ENCODE results near the gene AKAP13.

The AKAP13 gene

DNA sequence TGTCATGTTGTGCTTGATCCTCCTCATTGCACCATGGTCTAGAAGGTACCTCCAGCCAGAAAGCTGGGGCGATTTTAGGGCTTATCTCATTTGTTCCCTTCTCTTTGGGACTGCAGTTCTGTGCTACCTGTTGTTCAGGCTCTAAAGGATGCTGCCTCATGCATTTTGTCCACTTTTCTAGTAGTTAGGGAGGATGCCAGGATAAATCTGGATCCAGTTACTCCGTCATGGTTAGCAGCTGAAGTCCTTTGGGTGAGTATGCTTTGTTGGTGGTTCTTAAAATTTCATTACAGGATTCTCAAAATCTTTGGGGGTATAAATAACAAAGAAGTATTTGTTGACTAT is 8.9 kb downstream of the AKAP13 start:
- peaks cover 2% of the 10 kb centered on the region for H3K36me3 ChIP-seq (replicated peaks; ENCODE audit: low read depth, low read length)
- H3K79me2 ChIP-seq (ENCODE audit: low read length): peaks cover 81% of the 10 kb centered on the region
- no peak overlapping the region for H3K4me2 ChIP-seq (ENCODE audit: low read length)
- H2AFZ ChIP-seq (ENCODE audit: low read depth, low read length): no peak overlapping the region
- H3K4me1 ChIP-seq (ENCODE audit: low read length): peaks cover 23% of the 10 kb centered on the region
- no peaks in the 10 kb centered on the region for H3K9me3 ChIP-seq (ENCODE audit: insufficient read depth, low read length)
- no peak overlapping the region for H3K9ac ChIP-seq (ENCODE audit: low read length)
- peaks cover 66% of the 10 kb centered on the region for H4K20me1 ChIP-seq (ENCODE audit: insufficient read depth, low read length)
- TF ChIP-seq EZH2phosphoT487 (IDR thresholded peaks at IDR 0.05; ENCODE audit: low read depth): no peak
- TF ChIP-seq, protein P1, sequence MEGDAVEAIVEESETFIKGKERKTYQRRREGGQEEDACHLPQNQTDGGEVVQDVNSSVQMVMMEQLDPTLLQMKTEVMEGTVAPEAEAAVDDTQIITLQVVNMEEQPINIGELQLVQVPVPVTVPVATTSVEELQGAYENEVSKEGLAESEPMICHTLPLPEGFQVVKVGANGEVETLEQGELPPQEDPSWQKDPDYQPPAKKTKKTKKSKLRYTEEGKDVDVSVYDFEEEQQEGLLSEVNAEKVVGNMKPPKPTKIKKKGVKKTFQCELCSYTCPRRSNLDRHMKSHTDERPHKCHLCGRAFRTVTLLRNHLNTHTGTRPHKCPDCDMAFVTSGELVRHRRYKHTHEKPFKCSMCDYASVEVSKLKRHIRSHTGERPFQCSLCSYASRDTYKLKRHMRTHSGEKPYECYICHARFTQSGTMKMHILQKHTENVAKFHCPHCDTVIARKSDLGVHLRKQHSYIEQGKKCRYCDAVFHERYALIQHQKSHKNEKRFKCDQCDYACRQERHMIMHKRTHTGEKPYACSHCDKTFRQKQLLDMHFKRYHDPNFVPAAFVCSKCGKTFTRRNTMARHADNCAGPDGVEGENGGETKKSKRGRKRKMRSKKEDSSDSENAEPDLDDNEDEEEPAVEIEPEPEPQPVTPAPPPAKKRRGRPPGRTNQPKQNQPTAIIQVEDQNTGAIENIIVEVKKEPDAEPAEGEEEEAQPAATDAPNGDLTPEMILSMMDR (IDR thresholded peaks at IDR 0.05; ENCODE audit: low read depth, low read length): no peak
- H3K4me3 ChIP-seq (ENCODE audit: low read length): no peak overlapping the region
- no peak overlapping the region for H3K27ac ChIP-seq (ENCODE audit: low read length)
- H3K27me3 ChIP-seq (ENCODE audit: low read depth, low read length): peaks cover 18% of the 10 kb centered on the region

GRCh38 chr15:85389772-85390171 is 9.4 kb downstream of the AKAP13 start:
- H3K27me3 ChIP-seq (ENCODE audit: low read depth, low read length): peaks cover 18% of the 10 kb centered on the region
- H3K4me3 ChIP-seq (ENCODE audit: low read length): no peak overlapping the region
- H3K27ac ChIP-seq (ENCODE audit: low read length): no peak overlapping the region
- H3K4me2 ChIP-seq (ENCODE audit: low read length): no peak overlapping the region
- peaks cover 68% of the 10 kb centered on the region for H4K20me1 ChIP-seq (ENCODE audit: insufficient read depth, low read length)
- TF ChIP-seq EZH2phosphoT487 (IDR thresholded peaks at IDR 0.05; ENCODE audit: low read depth): no peak
- TF ChIP-seq, protein P1 (IDR thresholded peaks at IDR 0.05; ENCODE audit: low read depth, low read length): no peak
- H3K9me3 ChIP-seq (ENCODE audit: insufficient read depth, low read length): no peaks in the 10 kb centered on the region
- peaks cover 23% of the 10 kb centered on the region for H3K4me1 ChIP-seq (ENCODE audit: low read length)
- H3K79me2 ChIP-seq (ENCODE audit: low read length): peaks cover 81% of the 10 kb centered on the region
- no peak overlapping the region for H2AFZ ChIP-seq (ENCODE audit: low read depth, low read length)
- H3K9ac ChIP-seq (ENCODE audit: low read length): no peak overlapping the region
- H3K36me3 ChIP-seq (replicated peaks; ENCODE audit: low read depth, low read length): peaks cover 2% of the 10 kb centered on the region

DNA sequence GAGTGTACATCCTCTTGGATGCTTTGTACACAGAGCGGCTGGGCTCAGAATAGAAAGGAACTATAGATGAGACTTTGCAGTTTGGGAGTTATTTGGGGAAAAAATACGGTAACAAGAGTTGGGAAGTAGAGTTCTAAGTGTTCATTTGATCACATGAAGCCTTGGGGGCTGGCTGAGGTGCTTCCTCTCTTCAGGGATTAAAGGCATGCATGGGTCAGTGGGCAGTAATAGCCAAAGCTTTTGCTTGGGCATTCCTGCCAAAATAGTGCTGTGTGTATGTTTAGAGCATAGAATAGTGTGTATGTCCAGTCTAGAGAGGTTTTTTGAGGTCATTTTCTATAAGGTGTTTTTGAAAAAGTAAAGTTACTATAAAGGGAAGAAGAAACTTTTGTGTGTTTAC is 12.8 kb downstream of the AKAP13 start:
- TF ChIP-seq EZH2phosphoT487 (IDR thresholded peaks at IDR 0.05; ENCODE audit: low read depth): no peak
- TF ChIP-seq, protein P1 (IDR thresholded peaks at IDR 0.05; ENCODE audit: low read depth, low read length): no peak
- no peak overlapping the region for H2AFZ ChIP-seq (ENCODE audit: low read depth, low read length)
- no peaks in the 10 kb centered on the region for H3K9me3 ChIP-seq (ENCODE audit: insufficient read depth, low read length)
- H3K79me2 ChIP-seq (ENCODE audit: low read length): peaks cover 81% of the 10 kb centered on the region
- H3K36me3 ChIP-seq (replicated peaks; ENCODE audit: low read depth, low read length): no peaks in the 10 kb centered on the region
- no peak overlapping the region for H3K4me3 ChIP-seq (ENCODE audit: low read length)
- no peak overlapping the region for H3K27ac ChIP-seq (ENCODE audit: low read length)
- H3K4me2 ChIP-seq (ENCODE audit: low read length): no peak overlapping the region
- H3K27me3 ChIP-seq (ENCODE audit: low read depth, low read length): peaks cover 18% of the 10 kb centered on the region
- H4K20me1 ChIP-seq (ENCODE audit: insufficient read depth, low read length): peaks cover 71% of the 10 kb centered on the region
- peaks cover 11% of the 10 kb centered on the region for H3K4me1 ChIP-seq (ENCODE audit: low read length)
- no peak overlapping the region for H3K9ac ChIP-seq (ENCODE audit: low read length)

DNA sequence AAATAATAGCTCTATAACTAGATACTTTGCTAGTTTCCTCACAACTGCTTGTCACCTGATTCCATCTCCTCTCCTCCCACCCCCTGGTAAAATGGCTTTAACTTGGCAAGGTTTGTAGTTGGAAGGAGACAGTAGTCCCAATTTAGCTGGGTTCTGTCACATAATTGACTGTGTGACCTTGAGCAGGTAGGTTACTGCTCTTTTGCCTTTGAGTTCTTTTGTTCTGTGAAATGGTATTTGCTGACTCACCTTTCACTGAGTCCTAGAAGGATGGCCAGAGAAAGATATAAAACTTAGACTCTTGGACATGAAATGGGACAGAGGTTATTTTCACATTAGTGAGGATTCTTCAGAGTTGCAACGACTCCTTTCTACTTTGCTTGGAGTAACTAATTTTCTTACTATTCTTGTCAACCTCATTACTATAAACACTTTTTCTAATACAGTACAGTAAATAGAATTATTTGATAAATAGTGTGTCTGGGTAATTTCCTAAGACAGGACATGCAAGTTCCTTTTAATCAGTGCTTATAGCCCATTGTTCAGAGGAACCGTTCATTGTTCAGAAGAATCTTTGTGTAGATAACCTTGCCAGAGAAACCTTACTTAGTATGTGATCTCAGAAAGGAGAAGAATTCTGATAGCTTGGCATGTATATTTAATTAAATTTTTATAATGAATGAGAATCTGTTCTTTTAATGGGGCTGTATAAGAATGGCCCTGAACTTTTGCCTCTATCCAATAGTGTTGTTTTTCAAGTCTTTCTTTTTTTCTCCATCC is 14.3 kb downstream of the AKAP13 start:
- H3K4me3 ChIP-seq (ENCODE audit: low read length): no peak overlapping the region
- H3K27ac ChIP-seq (ENCODE audit: low read length): no peak overlapping the region
- no peak overlapping the region for H3K9ac ChIP-seq (ENCODE audit: low read length)
- no peaks in the 10 kb centered on the region for H3K4me1 ChIP-seq (ENCODE audit: low read length)
- peaks cover 70% of the 10 kb centered on the region for H3K79me2 ChIP-seq (ENCODE audit: low read length)
- peaks cover 60% of the 10 kb centered on the region; the same call in 1 of the 2 replicates for H4K20me1 ChIP-seq (ENCODE audit: insufficient read depth, low read length)
- peaks cover 3% of the 10 kb centered on the region for H3K27me3 ChIP-seq (ENCODE audit: low read depth, low read length)
- no peak overlapping the region for H2AFZ ChIP-seq (ENCODE audit: low read depth, low read length)
- H3K4me2 ChIP-seq (ENCODE audit: low read length): no peak overlapping the region
- no peaks in the 10 kb centered on the region for H3K9me3 ChIP-seq (ENCODE audit: insufficient read depth, low read length)
- TF ChIP-seq EZH2phosphoT487 (IDR thresholded peaks at IDR 0.05; ENCODE audit: low read depth): no peak
- TF ChIP-seq, protein P1 (IDR thresholded peaks at IDR 0.05; ENCODE audit: low read depth, low read length): no peak
- H3K36me3 ChIP-seq (replicated peaks; ENCODE audit: low read depth, low read length): no peaks in the 10 kb centered on the region

Measured in OCI-LY3 (cell line).